OCI-LY3 (cell line): Measurements from ENCODE around the gene FGGY.

Experiments
- H2AFZ ChIP-seq: fragments of 200-600, 300-600 bp; shearing (Covaris generic); 2 replicates; pipeline ENCODE4 v1.6.0; 2014; ENCODE audit warnings: antibody characterized with exemption, low read depth, low read length
- H3K27ac ChIP-seq: fragments of 200-600, 300-600 bp; sonication (generic); 2 replicates; pipeline ENCODE4 v1.5.1; 2014; ENCODE audit warnings: mild to moderate bottlenecking, low read length, moderate library complexity, mixed read lengths
- H3K27me3 ChIP-seq: fragments of 200-600, 300-600 bp; sonication (generic); 2 replicates; pipeline ENCODE4 v1.6.1; 2014; ENCODE audit warnings: low read depth, low read length, mixed read lengths
- H3K36me3 ChIP-seq: fragments of 200-600, 300-600 bp; sonication (generic); replicated peaks from 2 replicates; pipeline ENCODE3; 2014; ENCODE audit warnings: low read depth, low read length, mixed read lengths
- H3K4me1 ChIP-seq: fragments of 300-600, 200-600 bp; sonication (generic); 2 replicates; pipeline ENCODE4 v1.6.1; 2014; ENCODE audit warnings: low read length, mixed read lengths
- H3K4me2 ChIP-seq: fragments of 200-600, 300-600 bp; sonication (generic); 2 replicates; pipeline ENCODE4 v1.6.1; 2014; ENCODE audit warnings: low read length, mixed read lengths
- H3K4me3 ChIP-seq: fragments of 300-600, 200-600 bp; sonication (generic); 2 replicates; pipeline ENCODE4 v1.5.1; 2014; ENCODE audit warnings: antibody characterized with exemption, mild to moderate bottlenecking, low read length, moderate library complexity
- H3K79me2 ChIP-seq: fragments of 300-600, 200-600 bp; shearing (Covaris generic); 2 replicates; pipeline ENCODE4 v1.6.1; 2014; ENCODE audit warnings: mild to moderate bottlenecking, low read length, mixed read lengths
- H3K9ac ChIP-seq: fragments of 300-600, 200-600 bp; shearing (Covaris generic); 2 replicates; pipeline ENCODE4 v1.6.0; 2014; ENCODE audit warnings: mild to moderate bottlenecking, low read length, moderate library complexity
- H3K9me3 ChIP-seq: fragments of 200-600, 300-600 bp; shearing (Covaris generic); 2 replicates; pipeline ENCODE4 v1.6.1; 2014; ENCODE audit warnings: low read length, mixed read lengths; ENCODE audit not compliant: insufficient read depth
- H4K20me1 ChIP-seq: fragments of 200-600, 300-600 bp; sonication (generic); 2 replicates; pipeline ENCODE4 v1.6.1; 2016; ENCODE audit warnings: low read length, mixed read lengths; ENCODE audit not compliant: insufficient read depth
- CTCF ChIP-seq: fragments of 200-600, 300-600 bp; sonication (generic); IDR thresholded peaks from 2 replicates; pipeline ENCODE4 v1.5.1; 2014; ENCODE audit warnings: antibody characterized with exemption, low read length, low read depth
- EZH2phosphoT487 ChIP-seq: fragments of 200-600 bp; shearing (Covaris generic); IDR thresholded peaks from 2 replicates; pipeline ENCODE4 v1.6.1; 2018; ENCODE audit warnings: antibody characterized with exemption, mixed run types, low read depth

FGGY gene

GRCh38 chr1:59271561-59272260 is 25.2 kb upstream of the FGGY start:
- TF ChIP-seq EZH2phosphoT487 (no peak), CTCF (no peak)
- H3K4me1 ChIP-seq = peaks cover 37% of the 10 kb centered on the region

GRCh38 chr1:59272507-59272906 is 24.4 kb upstream of the FGGY start:
- H4K20me1 ChIP-seq = no peaks in the 10 kb centered on the region
- peaks cover 29% of the 10 kb centered on the region for H3K4me1 ChIP-seq
- H3K79me2 ChIP-seq = no peaks in the 10 kb centered on the region
- 0 out of 2 replicates have a peak overlapping the region, but pooled peaks have one; percentile 25 for H2AFZ ChIP-seq
- H3K4me2 ChIP-seq = peak overlapping the region; percentile 60
- no peaks in the 10 kb centered on the region for H3K27me3 ChIP-seq
- H3K9ac ChIP-seq = peak overlapping the region; percentile 27; the same call in 1 of the 2 replicates
- H3K4me3 ChIP-seq = peak overlapping the region; percentile 39
- peak overlapping the region; percentile 77 for H3K27ac ChIP-seq
- TF ChIP-seq CTCF = no peak
- TF ChIP-seq EZH2phosphoT487 = no peak
- H3K36me3 ChIP-seq = peaks cover 3% of the 10 kb centered on the region
- H3K9me3 ChIP-seq = 0 out of 2 replicates have a peak, but pooled peaks cover 4% of the 10 kb centered on the region

More at GRCh38 chr1:59271561-59272260, 25.2 kb upstream of the FGGY start:
- Histone ChIP-seq H3K27me3 (no peaks in the 10 kb centered on the region), H3K36me3 (peaks cover 3% of the 10 kb centered on the region), H3K4me3 (peak overlapping the region; percentile 39), H3K9ac (0 out of 2 replicates have a peak overlapping the region, but pooled peaks have one; percentile 27), H3K9me3 (0 out of 2 replicates have a peak, but pooled peaks cover 4% of the 10 kb centered on the region), H4K20me1 (no peaks in the 10 kb centered on the region), H3K27ac (peak overlapping the region; percentile 77), H2AFZ (no peak overlapping the region), H3K4me2 (peak overlapping the region; percentile 60), H3K79me2 (no peaks in the 10 kb centered on the region)

GRCh38 chr1:59276439-59276851 is 20.4 kb upstream of the FGGY start:
- Histone ChIP-seq H3K79me2 (no peaks in the 10 kb centered on the region), H3K9ac (no peak overlapping the region), H3K9me3 (no peaks in the 10 kb centered on the region), H3K4me1 (peaks cover 41% of the 10 kb centered on the region), H4K20me1 (no peaks in the 10 kb centered on the region), H3K36me3 (peaks cover 3% of the 10 kb centered on the region), H3K27ac (no peak overlapping the region), H3K27me3 (no peaks in the 10 kb centered on the region), H3K4me2 (no peak overlapping the region), H3K4me3 (no peak overlapping the region), H2AFZ (no peak overlapping the region)
- TF ChIP-seq CTCF = no peak
- no peak for TF ChIP-seq EZH2phosphoT487

GRCh38 chr1:59278780-59279354 is 18.0 kb upstream of the FGGY start:
- Histone ChIP-seq H3K27ac (no peak overlapping the region), H3K36me3 (no peaks in the 10 kb centered on the region), H3K27me3 (no peaks in the 10 kb centered on the region), H4K20me1 (no peaks in the 10 kb centered on the region), H2AFZ (no peak overlapping the region), H3K4me3 (no peak overlapping the region), H3K4me2 (no peak overlapping the region), H3K9me3 (no peaks in the 10 kb centered on the region), H3K79me2 (no peaks in the 10 kb centered on the region), H3K9ac (no peak overlapping the region), H3K4me1 (peaks cover 31% of the 10 kb centered on the region)
- TF ChIP-seq CTCF (no peak), EZH2phosphoT487 (no peak)
